GM19023 (cell line): ENCODE data around the gene UTP25.

Experiments
- ATAC-seq: cut with Tn5 transposase; IDR thresholded peaks from one replicate; pipeline ENCODE4 v1.9.1; 2021; ENCODE audit warnings: mild to moderate bottlenecking, moderate library complexity; ENCODE audit not compliant: unreplicated experiment

Gene UTP25

DNA sequence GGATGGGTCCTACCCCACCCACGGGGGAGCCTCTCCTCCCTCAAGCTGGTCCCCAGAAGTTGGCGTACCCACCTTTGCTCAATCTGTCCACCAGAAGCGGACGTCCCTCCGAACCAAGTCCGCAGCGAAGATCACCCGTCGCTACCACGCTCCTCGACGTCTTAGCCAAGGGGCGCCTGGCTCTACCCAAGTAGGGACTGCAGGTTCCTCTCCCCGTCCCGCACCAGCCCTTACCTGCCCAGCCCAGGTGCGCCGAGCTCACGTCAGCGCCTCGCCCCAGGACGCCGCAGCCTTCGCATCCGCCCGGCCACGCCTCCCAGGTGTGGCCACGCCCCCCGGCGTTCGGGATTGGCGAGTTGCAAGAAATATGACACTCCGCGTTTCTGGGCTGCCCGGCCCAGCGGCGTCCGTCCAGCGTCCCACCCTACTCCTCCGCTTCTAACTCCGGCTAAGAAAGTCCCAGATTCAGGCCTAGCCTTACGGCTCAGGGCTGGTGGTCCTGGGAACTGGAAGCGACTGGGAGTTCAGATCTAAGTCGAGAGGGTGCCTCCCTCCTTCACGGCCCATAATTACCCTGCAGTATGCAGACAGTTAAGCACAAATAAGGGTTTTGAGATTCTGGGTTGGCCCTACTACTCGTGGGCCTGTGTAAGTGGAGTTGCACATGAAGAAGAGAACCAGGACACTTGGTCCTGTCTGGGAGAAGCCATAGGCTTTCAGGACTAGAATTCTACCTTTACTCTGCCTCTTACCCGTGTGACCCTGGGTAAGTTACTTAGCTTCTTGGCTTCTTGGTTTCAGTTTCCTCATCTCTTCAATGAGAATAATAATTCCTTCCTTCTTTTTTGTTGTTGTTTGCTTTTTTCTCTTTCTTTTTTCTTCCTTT lies 21.7 kb upstream of the UTP25 start, which contains the start of gene IRF6:
IRF6 (minus strand) TSS at position 268 of the 886 bp plus-strand sequence. CDS start 4,729 bp downstream, outside the sequence.
- ATAC-seq = peak; percentile 92

GRCh38 chr1:209807509-209807908 lies 20.3 kb upstream of the UTP25 start:
- no peak for ATAC-seq

DNA sequence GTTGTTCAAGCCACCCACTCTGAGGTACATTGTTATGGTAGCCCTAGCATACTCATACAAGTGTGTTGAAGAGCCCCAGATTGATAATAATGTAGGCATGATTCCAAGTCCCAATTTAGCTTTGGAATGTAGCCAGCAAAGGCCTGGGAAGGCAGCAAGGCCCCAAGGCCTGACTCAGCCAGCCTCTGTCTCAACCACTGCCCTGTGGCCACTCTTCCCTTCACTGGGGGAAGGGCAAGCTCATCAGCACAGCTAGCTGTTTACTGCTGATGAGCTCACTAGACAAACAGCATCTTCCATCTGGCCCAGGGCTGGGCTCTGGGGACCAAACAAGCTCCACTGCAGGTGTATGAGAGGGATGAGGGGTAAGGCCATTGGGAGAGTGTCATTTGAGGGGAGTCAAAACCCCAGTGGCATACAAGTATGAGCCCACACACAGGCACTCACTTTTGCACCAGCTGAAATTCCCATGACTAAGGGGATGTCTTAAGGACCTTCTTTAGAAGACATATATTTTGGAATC lies 19.7 kb upstream of the UTP25 start:
- no peak for ATAC-seq

DNA sequence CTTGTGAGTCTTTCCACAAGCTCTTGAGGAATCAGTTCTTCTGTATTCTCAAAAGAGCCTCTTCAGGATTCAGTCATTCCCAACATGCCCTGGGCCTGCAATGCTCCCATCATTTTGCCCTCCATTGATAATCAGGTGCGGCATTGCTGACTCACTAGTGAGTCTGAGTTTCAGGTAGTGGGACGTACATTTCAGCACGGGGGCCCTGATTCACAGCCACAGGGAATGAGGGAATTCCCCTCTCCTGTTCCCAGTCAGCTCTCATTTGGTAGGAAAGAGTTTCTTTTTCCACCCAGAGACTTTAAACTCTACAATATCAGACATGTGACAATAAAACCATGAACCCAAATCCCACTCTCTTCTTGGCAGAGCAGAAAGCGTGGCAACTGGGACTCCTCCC lies 18.2 kb upstream of the UTP25 start:
- no peak for ATAC-seq

GRCh38 chr1:209810783-209811182 lies 17.0 kb upstream of the UTP25 start:
- ATAC-seq = no peak

GRCh38 chr1:209813902-209814301 lies 13.9 kb upstream of the UTP25 start:
- no peak for ATAC-seq

DNA sequence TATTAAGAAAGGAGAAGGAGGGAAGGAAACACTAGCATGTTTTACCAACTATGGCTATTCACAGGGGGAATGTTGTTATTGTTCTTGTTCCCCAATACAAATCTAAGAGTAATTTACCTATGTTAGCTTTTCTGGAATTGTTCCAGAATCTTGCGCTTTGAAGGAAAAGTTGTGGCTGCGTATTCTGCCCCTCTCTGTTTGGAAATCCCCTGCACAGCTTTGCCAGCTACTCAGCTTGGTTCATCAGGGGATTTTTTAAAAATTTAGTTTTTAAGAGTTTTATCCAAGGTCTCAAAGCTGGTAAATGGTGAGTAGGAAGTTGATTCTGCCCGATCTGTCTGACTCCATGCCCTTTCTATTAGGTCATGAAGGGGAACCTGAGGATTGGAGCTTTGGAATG lies 12.3 kb upstream of the UTP25 start:
- no peak for ATAC-seq

GRCh38 chr1:209815931-209816341 lies 11.8 kb upstream of the UTP25 start:
- ATAC-seq = no peak

GRCh38 chr1:209816923-209817322 lies 10.8 kb upstream of the UTP25 start:
- no peak for ATAC-seq

GRCh38 chr1:209817691-209818090 lies 10.1 kb upstream of the UTP25 start:
- no peak for ATAC-seq

DNA sequence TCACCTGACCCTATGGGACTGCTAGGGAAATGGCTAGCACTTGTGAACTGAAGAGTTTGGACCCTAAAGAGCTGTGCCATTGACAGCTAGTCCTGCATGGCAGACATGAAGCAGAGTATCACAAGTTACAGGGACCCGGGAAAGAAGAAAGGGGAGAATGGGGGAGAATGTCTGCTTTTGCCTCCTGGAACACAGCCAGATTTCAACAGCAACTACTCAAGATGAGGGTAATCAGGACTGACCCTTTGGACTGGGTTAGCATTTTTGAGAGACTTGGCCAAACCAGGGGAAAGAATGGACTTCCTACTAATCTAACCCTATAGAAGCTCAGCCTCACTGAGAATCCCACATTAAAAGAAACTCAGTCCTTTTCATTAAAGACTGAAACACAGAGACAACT lies 8.7 kb upstream of the UTP25 start:
- ATAC-seq = no peak

- no peak for ATAC-seq
These were observed 6.8 kb upstream of the UTP25 start for GRCh38 chr1:209820986-209821385.

- ATAC-seq = no peak
These were observed 5.1 kb upstream of the UTP25 start for GRCh38 chr1:209822706-209823105.

GRCh38 chr1:209823143-209824041 lies 4.4 kb upstream of the UTP25 start:
- ATAC-seq = no peak

- no peak for ATAC-seq
These were observed 2.0 kb upstream of the UTP25 start for GRCh38 chr1:209825591-209826434.

GRCh38 chr1:209829716-209830115 lies 1.9 kb downstream of the UTP25 start:
- ATAC-seq = no peak

DNA sequence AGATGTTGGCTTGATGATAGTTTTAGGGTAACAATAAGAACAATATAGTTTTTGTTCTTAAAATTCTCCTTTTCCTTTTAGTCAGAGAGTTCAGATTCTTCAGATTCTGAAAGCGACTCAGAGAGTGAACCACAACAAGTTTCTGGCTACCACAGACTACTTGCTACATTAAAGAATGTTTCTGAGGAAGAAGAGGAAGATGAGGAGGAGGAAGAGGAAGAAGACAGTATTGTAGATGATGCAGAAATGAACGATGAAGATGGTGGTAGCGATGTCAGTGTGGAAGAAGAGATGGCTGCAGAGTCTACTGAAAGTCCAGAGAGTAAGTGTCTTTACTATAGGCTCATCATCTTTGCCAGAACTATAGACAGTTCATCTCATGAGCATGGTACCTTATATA lies 3.0 kb downstream of the UTP25 start:
- no peak for ATAC-seq

DNA sequence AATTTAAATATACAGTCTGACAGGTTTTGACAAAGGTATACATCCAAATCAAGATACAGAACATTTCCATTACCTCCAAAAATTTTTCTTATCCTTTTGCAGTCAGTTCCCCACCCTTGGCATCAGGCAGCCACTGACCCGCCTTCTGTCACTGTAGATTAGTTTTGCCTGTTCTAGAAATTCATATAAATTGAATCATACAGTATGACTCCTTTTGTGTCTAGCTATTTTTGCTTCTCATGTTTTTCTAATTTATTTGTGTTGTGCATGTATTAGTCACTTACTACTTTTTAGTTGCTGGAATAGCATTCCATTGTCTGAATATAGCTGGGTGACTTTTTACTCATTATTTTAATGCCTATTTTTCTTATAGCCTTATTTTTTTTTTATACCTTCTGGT lies 3.8 kb downstream of the UTP25 start:
- no peak for ATAC-seq

- ATAC-seq = no peak
These were observed 8.1 kb downstream of the UTP25 start for GRCh38 chr1:209835782-209836298.

- ATAC-seq = no peak
These were observed 9.9 kb downstream of the UTP25 start for GRCh38 chr1:209837671-209838070.
